Natural killer cell (primary cell): ENCODE data around the gene PACRG. TPM values are rescaled to one million over a fixed set of nuclear protein-coding genes. Genes with fewer than 3 reads are reported as not detected.

Experiments used
- ATAC-seq, 3 donors: fragments of 150-1000 bp in 2 of 3; fragments of 200-7000 bp in 1 of 3; cut with Tn5 transposase; 1 replicate in 1 of 3; 2 replicates in 2 of 3; pipeline ENCODE4 v1.10.0; 2021; ENCODE audit warnings: mild to moderate bottlenecking in 2 of 3, moderate library complexity in 2 of 3
- DNase-seq, 2 donors: peaks; one replicate each; pipeline versions ENCODE4 v3.0.0 to v3.0.0-alpha.2; 2013 to 2021; ENCODE audit warnings: mixed read lengths in 1 of 2
- H3K27ac ChIP-seq: one replicate; pipeline ENCODE4 v1.5.1; 2013; ENCODE audit warnings: mild to moderate bottlenecking, low read length
- H3K27me3 ChIP-seq: one replicate; pipeline ENCODE4 v1.6.1; 2013; ENCODE audit warnings: low read length; ENCODE audit not compliant: control insufficient read depth, insufficient read depth
- H3K36me3 ChIP-seq: one replicate; pipeline ENCODE4 v1.6.1; 2013; ENCODE audit warnings: low read length; ENCODE audit not compliant: control insufficient read depth, insufficient read depth
- H3K4me1 ChIP-seq: one replicate; pipeline ENCODE4 v1.6.1; 2013; ENCODE audit warnings: low read length; ENCODE audit not compliant: control insufficient read depth, insufficient read depth
- H3K4me3 ChIP-seq: one replicate; pipeline ENCODE4 v1.5.1; 2013; ENCODE audit warnings: low read length
- H3K9me3 ChIP-seq: one replicate; pipeline ENCODE4 v1.6.1; 2013; ENCODE audit warnings: low read length; ENCODE audit not compliant: control insufficient read depth, insufficient read depth
- H3K27ac Mint-ChIP-seq, 2 donors: one replicate each; pipeline ENCODE4 v1.8.0; 2022; ENCODE audit warnings: mild to moderate bottlenecking in 2 of 2, mixed read lengths in 2 of 2, moderate library complexity in 1 of 2
- H3K27me3 Mint-ChIP-seq, 2 donors: one replicate each; pipeline ENCODE4 v1.8.0; 2022; ENCODE audit warnings: low read depth in 2 of 2, mixed read lengths in 2 of 2
- H3K36me3 Mint-ChIP-seq: one replicate; pipeline ENCODE4 v1.8.0; 2022; ENCODE audit warnings: mixed read lengths
- H3K4me1 Mint-ChIP-seq, 2 donors: one replicate each; pipeline ENCODE4 v1.8.0; 2022; ENCODE audit warnings: mixed read lengths in 2 of 2
- H3K4me3 Mint-ChIP-seq: one replicate; pipeline ENCODE4 v1.8.0; 2022; ENCODE audit warnings: mild to moderate bottlenecking, moderate library complexity, mixed read lengths
- H3K9me3 Mint-ChIP-seq, 2 donors: one replicate each; pipeline ENCODE4 v1.8.0; 2022; ENCODE audit warnings: mixed read lengths in 2 of 2
- WGBS: methylation state at CpG from one replicate; pipeline ENCODE4 v1.1.7; 2013; ENCODE audit warnings: missing lambda C conversion rate; ENCODE audit not compliant: insufficient coverage; 5-methylcytosine and 5-hydroxymethylcytosine counted together
- intact Hi-C: fragments of 100-400 bp; cut with micrococcal nuclease; formaldehyde crosslinking; loops from one replicate; pipeline ENCODE4 v1.14.2; 2022
- total RNA-seq, 4 donors: library from RNA; stranded (reverse); fragments of 120-200 nt in 1 of 4; gene quantifications; one replicate each; pipeline versions ENCODE4 v1.2.3 to v1.2.4, GENCODE V29; 2013 to 2022
- TF ChIP-seq, protein P1 (sequence below): fragments of 200-600 bp; IDR thresholded peaks from one replicate; pipeline ENCODE4 v1.8.0; 2022; ENCODE audit warnings: antibody characterized with exemption

PACRG gene
- total RNA-seq, 3 donors from 2014 or later (not counting 1 experiment from before 2014, with no cell fraction given), result 0.52 TPM; not detected in 2

GRCh38 chr6:162846723-162847122 is 118.9 kb downstream of the PACRG start:
- Mint-ChIP-seq H3K36me3 (no peaks in the 10 kb centered on the region), H3K27me3 (peaks cover 0 to 2% of the 10 kb centered on the region in 2 donors), H3K4me1 (no peaks in the 10 kb centered on the region), H3K27ac (no peak overlapping the region), H3K9me3 (peaks cover 3 to 4% of the 10 kb centered on the region in 2 donors), H3K4me3 (no peak overlapping the region)
- 96% methylated on average over 6 of the region's 6 CpGs for WGBS
- Histone ChIP-seq H3K27ac (no peak overlapping the region), H3K9me3 (no peaks in the 10 kb centered on the region), H3K27me3 (no peaks in the 10 kb centered on the region), H3K36me3 (no peaks in the 10 kb centered on the region), H3K4me1 (no peaks in the 10 kb centered on the region), H3K4me3 (no peak overlapping the region)
- DNase-seq, result no peak
- ATAC-seq, result no peak
- intact Hi-C loops, result no loop called here
- TF ChIP-seq, protein P1, sequence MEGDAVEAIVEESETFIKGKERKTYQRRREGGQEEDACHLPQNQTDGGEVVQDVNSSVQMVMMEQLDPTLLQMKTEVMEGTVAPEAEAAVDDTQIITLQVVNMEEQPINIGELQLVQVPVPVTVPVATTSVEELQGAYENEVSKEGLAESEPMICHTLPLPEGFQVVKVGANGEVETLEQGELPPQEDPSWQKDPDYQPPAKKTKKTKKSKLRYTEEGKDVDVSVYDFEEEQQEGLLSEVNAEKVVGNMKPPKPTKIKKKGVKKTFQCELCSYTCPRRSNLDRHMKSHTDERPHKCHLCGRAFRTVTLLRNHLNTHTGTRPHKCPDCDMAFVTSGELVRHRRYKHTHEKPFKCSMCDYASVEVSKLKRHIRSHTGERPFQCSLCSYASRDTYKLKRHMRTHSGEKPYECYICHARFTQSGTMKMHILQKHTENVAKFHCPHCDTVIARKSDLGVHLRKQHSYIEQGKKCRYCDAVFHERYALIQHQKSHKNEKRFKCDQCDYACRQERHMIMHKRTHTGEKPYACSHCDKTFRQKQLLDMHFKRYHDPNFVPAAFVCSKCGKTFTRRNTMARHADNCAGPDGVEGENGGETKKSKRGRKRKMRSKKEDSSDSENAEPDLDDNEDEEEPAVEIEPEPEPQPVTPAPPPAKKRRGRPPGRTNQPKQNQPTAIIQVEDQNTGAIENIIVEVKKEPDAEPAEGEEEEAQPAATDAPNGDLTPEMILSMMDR, result no peak

DNA sequence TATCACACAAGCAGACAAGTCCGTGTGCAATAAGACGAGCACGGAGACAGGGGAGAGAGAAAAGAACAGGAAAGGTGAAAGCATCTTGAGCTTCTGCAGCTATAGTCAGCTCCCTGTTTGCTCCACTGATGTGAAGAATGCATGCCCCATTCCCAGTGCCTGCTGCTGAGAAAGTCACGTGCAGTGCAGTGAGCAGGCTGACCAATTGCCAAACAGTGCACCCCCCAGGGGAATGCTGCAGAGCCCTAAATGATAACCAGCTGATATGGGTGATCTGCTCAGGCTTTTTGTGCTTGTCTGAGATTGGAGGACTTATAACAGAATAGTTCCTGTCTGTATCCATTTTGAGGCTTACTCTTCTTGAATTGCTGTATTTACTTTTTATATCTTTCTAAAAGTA is 121.5 kb downstream of the PACRG start:
- no peaks in the 10 kb centered on the region for H3K36me3 Mint-ChIP-seq
- Histone ChIP-seq H3K9me3 (no peaks in the 10 kb centered on the region), H3K4me3 (no peak overlapping the region), H3K27ac (no peak overlapping the region), H3K36me3 (no peaks in the 10 kb centered on the region), H3K27me3 (no peaks in the 10 kb centered on the region), H3K4me1 (no peaks in the 10 kb centered on the region)
- TF ChIP-seq, protein P1, result no peak
- DNase-seq (no peak), ATAC-seq (no peak)
- intact Hi-C loops, result no loop called here
- H3K9me3 Mint-ChIP-seq, result peaks cover 2 to 3% of the 10 kb centered on the region in 2 donors
- H3K4me3 Mint-ChIP-seq, result no peak overlapping the region
- 83% methylated on average over 4 of the region's 4 CpGs for WGBS
- H3K27me3 Mint-ChIP-seq, result peaks cover 0 to 2% of the 10 kb centered on the region in 2 donors
- H3K4me1 Mint-ChIP-seq, result no peaks in the 10 kb centered on the region
- H3K27ac Mint-ChIP-seq, result no peak overlapping the region

DNA sequence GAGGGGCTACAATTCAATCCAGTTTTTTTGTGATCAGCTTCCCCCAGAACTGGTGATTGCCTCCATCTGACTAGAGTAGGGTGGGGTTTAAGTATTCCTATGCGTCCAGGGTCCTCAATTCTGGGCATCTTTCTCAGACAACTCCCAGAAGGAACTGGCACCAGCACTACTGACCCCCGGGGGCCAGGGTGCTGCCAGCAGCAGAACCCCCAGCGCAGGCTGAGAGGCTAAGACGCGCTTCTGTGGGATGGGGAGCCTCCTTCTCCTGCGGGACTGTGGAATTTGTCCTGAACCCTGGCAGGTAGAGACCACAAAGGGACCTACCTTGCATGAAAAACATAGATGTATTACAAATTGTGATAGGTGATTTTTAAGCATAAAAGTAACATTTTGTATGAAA is 124.4 kb downstream of the PACRG start:
- intact Hi-C loops, result no loop called here
- H3K27me3 Mint-ChIP-seq, result no peaks in the 10 kb centered on the region
- no peaks in the 10 kb centered on the region for H3K27me3 ChIP-seq
- no peaks in the 10 kb centered on the region for H3K9me3 ChIP-seq
- H3K4me1 ChIP-seq, result no peaks in the 10 kb centered on the region
- H3K4me3 ChIP-seq, result no peak overlapping the region
- no peaks in the 10 kb centered on the region for H3K4me1 Mint-ChIP-seq
- H3K9me3 Mint-ChIP-seq, result no peaks in the 10 kb centered on the region
- no peaks in the 10 kb centered on the region for H3K36me3 ChIP-seq
- TF ChIP-seq, protein P1, result no peak
- H3K27ac ChIP-seq, result no peak overlapping the region
- DNase-seq (no peak), ATAC-seq (no peak)
- WGBS, result 85% methylated on average over 6 of the region's 6 CpGs
- H3K36me3 Mint-ChIP-seq, result no peaks in the 10 kb centered on the region
- H3K4me3 Mint-ChIP-seq, result no peak overlapping the region
- H3K27ac Mint-ChIP-seq, result no peak overlapping the region

- ATAC-seq (no peak), DNase-seq (no peak)
- TF ChIP-seq, protein P1, result no peak
These were observed 125.2 kb downstream of the PACRG start for GRCh38 chr6:162852840-162853577.

More at GRCh38 chr6:162852840-162853577, 125.2 kb downstream of the PACRG start:
- H3K27me3 Mint-ChIP-seq, result no peaks in the 10 kb centered on the region
- Histone ChIP-seq H3K9me3 (no peaks in the 10 kb centered on the region), H3K27me3 (no peaks in the 10 kb centered on the region), H3K4me1 (no peaks in the 10 kb centered on the region), H3K4me3 (no peak overlapping the region), H3K36me3 (no peaks in the 10 kb centered on the region), H3K27ac (no peak overlapping the region)
- intact Hi-C loops, result no loop called here
- 83% methylated on average over 9 of the region's 9 CpGs for WGBS
- H3K4me3 Mint-ChIP-seq, result no peak overlapping the region
- no peaks in the 10 kb centered on the region for H3K36me3 Mint-ChIP-seq
- H3K9me3 Mint-ChIP-seq, result no peaks in the 10 kb centered on the region
- no peaks in the 10 kb centered on the region for H3K4me1 Mint-ChIP-seq
- H3K27ac Mint-ChIP-seq, result no peak overlapping the region
